Thyroid gland (tissue), 4 donors: Measurements from ENCODE around the gene CBR1. TPM values are rescaled to one million over a fixed set of nuclear protein-coding genes. Genes with fewer than 3 reads are reported as not detected.

ENCODE experiments used
- DNase-seq, 2 donors: peaks; one replicate each; pipeline ENCODE4 v3.0.0-alpha.2; 2019
- H3K27ac ChIP-seq, 3 donors: fragments of 200-600 bp; sonication (generic); 1 replicate in 2 of 3; 2 replicates in 1 of 3; pipeline ENCODE4 v1.5.1; 2016 to 2019; ENCODE audit warnings: mild to moderate bottlenecking in 1 of 3, moderate library complexity in 1 of 3
- H3K27me3 ChIP-seq: fragments of 200-600 bp; sonication (generic); one replicate; pipeline ENCODE4 v1.5.1; 2019
- H3K36me3 ChIP-seq, 2 donors: fragments of 200-600 bp; sonication (generic); one replicate each; pipeline ENCODE4 v1.5.1; 2016 to 2019
- H3K4me1 ChIP-seq, 2 donors: fragments of 200-600 bp; sonication (generic); one replicate each; pipeline ENCODE4 v1.5.1; 2017 to 2019
- H3K4me3 ChIP-seq, 3 donors: fragments of 200-600 bp; sonication (generic); replicated peaks in 1 of 3; 1 replicate in 2 of 3; 2 replicates in 1 of 3; pipeline ENCODE4 v1.5.1; 2016; ENCODE audit warnings: mild to moderate bottlenecking in 1 of 3
- H3K9me3 ChIP-seq: fragments of 200-600 bp; sonication (generic); one replicate; pipeline ENCODE4 v1.5.1; 2017
- POLR2A ChIP-seq, 2 donors: fragments of 450-650 bp; IDR thresholded peaks; one replicate each; pipeline ENCODE4 v1.6.1; 2017; ENCODE audit warnings: antibody characterized with exemption in 2 of 2, mild to moderate bottlenecking in 2 of 2, moderate library complexity in 1 of 2
- WGBS, 2 donors: methylation state at CpG; one replicate each; pipeline ENCODE4 v1.1.5; 2017; 5-methylcytosine and 5-hydroxymethylcytosine counted together
- intact Hi-C: fragments of 100-400 bp; cut with DNase I; formaldehyde crosslinking; loops from one replicate; pipeline ENCODE4 v1.15.1; 2023
- total RNA-seq, 4 donors: library from RNA; depleted of rRNA; stranded (reverse); fragments of >200 nt; gene quantifications; one replicate each; pipeline ENCODE4 v1.2.3, GENCODE V29; 2016
- TF ChIP-seq, protein P1 (sequence below), 6 experiments: fragments of 200-600 bp in 3 of 6; fragments of 450-650 bp in 3 of 6; sonication (generic) in 3 of 6; IDR thresholded peaks; one replicate each; pipeline ENCODE4 v1.5.1; 2016 to 2019; ENCODE audit warnings: antibody characterized with exemption in 6 of 6, mild to moderate bottlenecking in 2 of 6, inconsistent platforms in 1 of 6, moderate library complexity in 1 of 6

Gene CBR1
- total RNA-seq, 4 donors from 2014 or later = 206 to 600 (median 418) TPM

DNA sequence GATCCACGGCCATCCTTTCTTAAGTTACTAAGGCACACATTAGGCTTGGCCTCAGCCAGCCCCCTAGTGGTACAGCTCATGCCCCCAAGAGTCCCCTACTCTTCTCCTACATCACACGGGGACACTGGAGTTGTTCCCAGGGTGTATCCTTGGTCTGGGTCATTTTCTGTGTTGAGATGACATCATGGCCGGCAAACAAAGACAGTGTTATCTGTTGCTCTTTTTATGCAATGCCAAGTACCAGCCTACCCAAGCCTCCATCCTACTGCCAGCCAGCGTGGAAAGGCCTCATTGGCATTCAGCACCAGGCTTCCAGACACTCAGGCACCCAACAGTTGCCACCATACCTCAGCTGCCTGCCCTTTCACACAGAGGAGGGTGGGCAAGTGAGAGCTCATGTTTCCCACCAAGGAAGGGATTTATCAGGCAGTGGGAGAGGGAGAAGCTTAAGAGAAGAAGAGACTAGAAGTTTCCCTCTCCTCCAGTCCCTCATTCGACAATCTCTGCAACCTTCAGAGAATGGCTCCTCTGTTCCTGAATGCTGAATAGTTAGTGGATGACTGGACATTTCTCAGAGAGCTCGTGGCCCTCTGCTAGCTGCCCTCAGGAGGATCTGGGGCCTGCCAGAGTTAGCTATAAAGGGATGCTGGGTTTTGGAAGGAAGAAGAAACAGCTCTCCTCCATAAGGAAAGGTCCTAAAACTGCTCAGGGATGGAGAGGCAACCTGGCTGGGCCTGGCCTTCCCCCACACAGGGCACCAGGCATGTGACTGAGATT, 17.7 kb downstream of the CBR1 start:
- H3K27ac ChIP-seq = no peak overlapping the region
- WGBS, 2 donors = 80 to 83% methylated on average over 6 of the region's 6 CpGs
- intact Hi-C loops = no loop called here

DNA sequence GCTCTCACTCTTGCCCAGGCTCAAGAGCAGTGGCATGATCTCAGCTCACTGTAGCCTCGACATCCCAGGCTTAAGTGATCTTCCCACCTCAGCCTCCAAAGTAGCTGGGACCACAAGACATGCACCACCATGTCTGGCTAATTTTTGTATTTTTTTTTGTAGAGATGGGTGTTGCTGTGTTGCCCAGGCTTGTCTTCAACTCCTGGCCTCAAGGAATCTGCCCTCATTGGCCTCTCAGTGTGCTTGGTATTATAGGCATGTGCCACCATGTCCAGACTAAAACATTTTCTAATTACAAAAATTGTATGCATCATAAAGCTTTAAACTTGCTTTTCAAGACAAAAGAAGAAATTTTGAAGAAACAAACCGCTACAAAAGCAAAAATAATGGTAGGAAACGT, 20.1 kb downstream of the CBR1 start:
- H3K36me3 ChIP-seq = no peaks in the 10 kb centered on the region
- no peaks in the 10 kb centered on the region for H3K27me3 ChIP-seq
- WGBS, 2 donors = 94 to 95% methylated on average over 3 of the region's 3 CpGs
- no peaks in the 10 kb centered on the region for H3K4me1 ChIP-seq
- no peak overlapping the region for H3K4me3 ChIP-seq
- DNase-seq = no peak
- TF ChIP-seq, protein P1, sequence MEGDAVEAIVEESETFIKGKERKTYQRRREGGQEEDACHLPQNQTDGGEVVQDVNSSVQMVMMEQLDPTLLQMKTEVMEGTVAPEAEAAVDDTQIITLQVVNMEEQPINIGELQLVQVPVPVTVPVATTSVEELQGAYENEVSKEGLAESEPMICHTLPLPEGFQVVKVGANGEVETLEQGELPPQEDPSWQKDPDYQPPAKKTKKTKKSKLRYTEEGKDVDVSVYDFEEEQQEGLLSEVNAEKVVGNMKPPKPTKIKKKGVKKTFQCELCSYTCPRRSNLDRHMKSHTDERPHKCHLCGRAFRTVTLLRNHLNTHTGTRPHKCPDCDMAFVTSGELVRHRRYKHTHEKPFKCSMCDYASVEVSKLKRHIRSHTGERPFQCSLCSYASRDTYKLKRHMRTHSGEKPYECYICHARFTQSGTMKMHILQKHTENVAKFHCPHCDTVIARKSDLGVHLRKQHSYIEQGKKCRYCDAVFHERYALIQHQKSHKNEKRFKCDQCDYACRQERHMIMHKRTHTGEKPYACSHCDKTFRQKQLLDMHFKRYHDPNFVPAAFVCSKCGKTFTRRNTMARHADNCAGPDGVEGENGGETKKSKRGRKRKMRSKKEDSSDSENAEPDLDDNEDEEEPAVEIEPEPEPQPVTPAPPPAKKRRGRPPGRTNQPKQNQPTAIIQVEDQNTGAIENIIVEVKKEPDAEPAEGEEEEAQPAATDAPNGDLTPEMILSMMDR (IDR thresholded peaks at IDR 0.05) = no peak
- no peak for TF ChIP-seq POLR2A (IDR thresholded peaks at IDR 0.05)
- no peak overlapping the region for H3K27ac ChIP-seq
- no peaks in the 10 kb centered on the region for H3K9me3 ChIP-seq
- intact Hi-C loops = no loop called here

More for the DNA sequence above, 17.7 kb downstream of the CBR1 start:
- DNase-seq = no peak
- no peak for TF ChIP-seq POLR2A (IDR thresholded peaks at IDR 0.05)
- TF ChIP-seq, protein P1 (IDR thresholded peaks at IDR 0.05) = no peak
- no peaks in the 10 kb centered on the region for H3K27me3 ChIP-seq
- H3K4me3 ChIP-seq = no peak overlapping the region
- H3K4me1 ChIP-seq = no peaks in the 10 kb centered on the region
- no peaks in the 10 kb centered on the region for H3K9me3 ChIP-seq
- no peaks in the 10 kb centered on the region for H3K36me3 ChIP-seq

DNA sequence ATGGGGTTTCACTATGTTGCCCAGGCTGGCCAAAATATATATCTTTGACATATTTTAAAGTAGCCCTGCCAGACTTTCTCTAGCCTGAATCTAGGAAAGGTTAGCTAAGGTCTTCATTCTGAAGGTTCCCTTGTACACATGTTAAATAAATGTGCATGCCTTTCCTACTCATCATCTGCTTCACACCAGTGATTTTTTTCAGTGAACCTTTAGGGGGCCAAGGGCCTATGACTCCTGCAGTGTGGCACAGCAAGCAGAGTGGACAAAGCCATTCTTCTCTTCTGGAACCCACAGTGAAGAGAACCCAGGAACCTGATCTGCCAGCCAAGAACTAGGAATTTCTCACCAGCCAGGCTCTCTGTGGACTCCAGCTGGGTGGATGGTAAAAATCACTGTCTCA, 22.9 kb downstream of the CBR1 start:
- Histone ChIP-seq H3K9me3 (no peaks in the 10 kb centered on the region), H3K36me3 (no peaks in the 10 kb centered on the region), H3K27ac (no peak overlapping the region), H3K4me3 (no peak overlapping the region), H3K4me1 (peaks cover under 1 to 10% of the 10 kb centered on the region in 2 donors), H3K27me3 (no peaks in the 10 kb centered on the region)
- TF ChIP-seq POLR2A (IDR thresholded peaks at IDR 0.05) = no peak
- TF ChIP-seq, protein P1 (IDR thresholded peaks at IDR 0.05) = no peak
- intact Hi-C loops = no loop called here
- no peak for DNase-seq

DNA sequence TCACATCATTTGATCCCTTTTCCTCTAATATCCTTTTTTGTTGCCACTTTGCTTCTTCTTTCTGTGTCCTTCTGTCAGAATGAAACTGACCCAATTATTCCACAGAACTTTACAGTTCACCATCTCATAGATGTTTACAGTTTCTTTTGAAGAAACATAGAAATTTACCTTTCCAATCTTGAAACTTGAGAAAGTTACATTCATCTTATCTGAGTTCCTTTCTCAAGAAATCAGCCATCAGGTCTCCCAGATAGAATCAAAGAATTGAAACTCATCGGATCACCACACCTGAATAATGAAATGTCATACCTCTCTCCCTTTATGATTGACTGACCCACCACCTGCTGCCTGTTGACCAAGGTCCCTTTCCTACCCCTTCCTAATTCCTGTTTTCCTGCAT, 23.7 kb downstream of the CBR1 start:
- intact Hi-C loops = no loop called here
- WGBS, 2 donors = 94 to 96% methylated on average over 1 of the region's 1 CpG
- Histone ChIP-seq H3K4me3 (no peak overlapping the region), H3K27ac (no peak overlapping the region), H3K4me1 (peaks cover 7 to 18% of the 10 kb centered on the region in 2 donors), H3K27me3 (no peaks in the 10 kb centered on the region), H3K36me3 (no peaks in the 10 kb centered on the region), H3K9me3 (no peaks in the 10 kb centered on the region)
- no peak for TF ChIP-seq POLR2A (IDR thresholded peaks at IDR 0.05)
- TF ChIP-seq, protein P1 (IDR thresholded peaks at IDR 0.05) = no peak
- no peak for DNase-seq

DNA sequence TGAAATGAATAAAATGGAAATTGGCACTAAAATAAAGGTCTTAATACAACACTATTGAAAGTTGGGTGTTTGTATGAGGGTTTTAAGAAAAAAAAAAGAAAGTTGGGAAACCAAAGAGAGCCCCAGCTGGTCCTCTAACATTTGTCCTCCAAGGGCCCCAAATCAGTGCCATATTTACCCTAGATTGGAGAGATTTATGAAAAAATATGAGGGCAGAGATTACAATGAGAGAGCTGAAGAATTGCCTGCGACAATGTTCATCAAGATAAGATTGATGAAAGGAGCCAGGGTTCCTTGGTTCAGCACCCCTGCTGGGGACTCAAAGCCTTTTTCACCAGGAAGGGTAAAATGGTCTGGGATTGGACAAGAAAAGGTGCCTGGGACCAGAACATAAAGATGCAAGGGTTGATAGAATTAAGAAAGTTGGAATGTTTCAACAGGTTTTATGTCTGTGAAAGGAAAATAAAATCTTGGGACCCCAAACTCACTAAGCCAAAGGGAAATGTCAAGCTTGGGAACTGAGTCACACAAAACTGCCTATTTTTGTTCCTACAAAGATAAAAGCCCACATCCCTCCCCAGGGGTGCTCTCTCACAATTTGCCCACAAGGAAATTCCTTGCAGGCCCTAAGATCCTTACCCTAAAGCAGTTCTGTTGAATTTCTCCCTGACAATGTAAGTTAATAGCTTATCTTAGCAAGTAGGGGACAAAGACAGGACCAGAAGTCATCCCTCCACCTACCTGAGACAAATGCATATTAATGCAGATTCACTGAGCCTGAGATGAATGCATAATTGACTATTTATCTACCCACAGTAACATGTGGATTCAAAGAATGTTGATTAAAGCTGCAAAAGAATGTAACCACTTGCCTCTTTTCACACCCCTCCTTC, 26.8 kb downstream of the CBR1 start:
- intact Hi-C loops = no loop called here
- WGBS, 2 donors = 61 to 84% methylated on average over 1 of the region's 1 CpG
- Histone ChIP-seq H3K27ac (no peak overlapping the region), H3K36me3 (no peaks in the 10 kb centered on the region), H3K4me1 (peaks cover 7 to 18% of the 10 kb centered on the region in 2 donors), H3K4me3 (no peak overlapping the region), H3K27me3 (no peaks in the 10 kb centered on the region), H3K9me3 (no peaks in the 10 kb centered on the region)
- TF ChIP-seq, protein P1 (IDR thresholded peaks at IDR 0.05) = no peak
- no peak for TF ChIP-seq POLR2A (IDR thresholded peaks at IDR 0.05)
- DNase-seq = no peak
